GM11168 (cell line): ENCODE data around the gene PTF1A.

ENCODE experiments used
- in situ Hi-C: fragments of 300-500 bp; cut with MboI; formaldehyde crosslinking; loops from one replicate; pipeline ENCODE4 v1.12.0; 2022; ENCODE audit warnings: low sequenced_read_pairs; ENCODE audit not compliant: unreplicated experiment

PTF1A gene

GRCh38 chr10:23174977-23175512 is 17.1 kb upstream of the PTF1A start:
- in situ Hi-C loops, result no loop called here

- in situ Hi-C loops, result no loop called here
Measured at GRCh38 chr10:23186178-23186577, 5.9 kb upstream of the PTF1A start.

- in situ Hi-C loops, result no loop called here
Measured at GRCh38 chr10:23186697-23187096, 5.4 kb upstream of the PTF1A start.

- in situ Hi-C loops, result no loop called here
Measured at GRCh38 chr10:23187155-23187554, 5.0 kb upstream of the PTF1A start.

GRCh38 chr10:23189024-23189423 is 3.1 kb upstream of the PTF1A start:
- in situ Hi-C loops, result no loop called here

GRCh38 chr10:23190872-23191763 is 994 bp upstream of the PTF1A start:
- in situ Hi-C loops, result no loop called here

- in situ Hi-C loops, result no loop called here
Measured at GRCh38 chr10:23192712-23193434, 761 bp downstream of the PTF1A start.

GRCh38 chr10:23193435-23194074 is 1.4 kb downstream of the PTF1A start:
- in situ Hi-C loops, result no loop called here

GRCh38 chr10:23194471-23194965 is 2.4 kb downstream of the PTF1A start:
- in situ Hi-C loops, result no loop called here

GRCh38 chr10:23194966-23195845 is 3.1 kb downstream of the PTF1A start:
- in situ Hi-C loops, result no loop called here

- in situ Hi-C loops, result no loop called here
Measured at GRCh38 chr10:23195846-23196600, 3.9 kb downstream of the PTF1A start.

GRCh38 chr10:23196915-23197314 is 4.8 kb downstream of the PTF1A start:
- in situ Hi-C loops, result no loop called here

- in situ Hi-C loops, result no loop called here
Measured at GRCh38 chr10:23197416-23197861, 5.3 kb downstream of the PTF1A start.

- in situ Hi-C loops, result no loop called here
Measured at GRCh38 chr10:23198610-23198939, 6.5 kb downstream of the PTF1A start.

GRCh38 chr10:23198940-23199767 is 7.0 kb downstream of the PTF1A start:
- in situ Hi-C loops, result no loop called here

- in situ Hi-C loops, result no loop called here
Measured at GRCh38 chr10:23199768-23200511, 7.8 kb downstream of the PTF1A start.

GRCh38 chr10:23200586-23200985 is 8.5 kb downstream of the PTF1A start:
- in situ Hi-C loops, result no loop called here
